T-helper 2 cell treated with Interferon-gamma antibody and Interleukin-4, amounts not matched to agents 5 μg/mL and 100 μg/mL, for 36 hours (primary cell): ENCODE results near the gene METTL8.
"Not testable (repeated sequence)": the region's sequence is repeated elsewhere in the genome, so short reads cannot be mapped to it uniquely, and the experiment has no call there.

ENCODE experiments used
- DNase-seq: peaks from one replicate; pipeline ENCODE4 v3.0.0; 2021; ENCODE audit warnings: low spot score
- H3K27ac Mint-ChIP-seq: one replicate; pipeline ENCODE4 v1.8.0; 2021; ENCODE audit warnings: mild to moderate bottlenecking, mixed read lengths
- H3K27me3 Mint-ChIP-seq: one replicate; pipeline ENCODE4 v1.8.0; 2021; ENCODE audit warnings: low read depth, mixed read lengths
- H3K36me3 Mint-ChIP-seq: one replicate; pipeline ENCODE4 v1.8.0; 2021; ENCODE audit warnings: low read depth, mixed read lengths
- H3K4me1 Mint-ChIP-seq: one replicate; pipeline ENCODE4 v1.8.0; 2021; ENCODE audit warnings: low read depth, mixed read lengths
- H3K4me3 Mint-ChIP-seq: one replicate; pipeline ENCODE4 v1.8.0; 2022; ENCODE audit warnings: mild to moderate bottlenecking, moderate library complexity, mixed read lengths
- H3K9me3 Mint-ChIP-seq: one replicate; pipeline ENCODE4 v1.8.0; 2021; ENCODE audit warnings: mixed read lengths

Gene METTL8

GRCh38 chr2:171436307-171436706, 2.5 kb upstream of the METTL8 start:
- H3K4me3 Mint-ChIP-seq = no peak overlapping the region
- peaks cover 28% of the 10 kb centered on the region for H3K4me1 Mint-ChIP-seq
- no peak for DNase-seq
- no peaks in the 10 kb centered on the region for H3K9me3 Mint-ChIP-seq
- H3K27me3 Mint-ChIP-seq = no peaks in the 10 kb centered on the region
- no peak overlapping the region for H3K27ac Mint-ChIP-seq
- peaks cover 59% of the 10 kb centered on the region for H3K36me3 Mint-ChIP-seq

- Mint-ChIP-seq H3K4me1 (peaks cover 28% of the 10 kb centered on the region), H3K27me3 (no peaks in the 10 kb centered on the region), H3K36me3 (peaks cover 54% of the 10 kb centered on the region), H3K4me3 (peak within 1 kb of the TSS; percentile 93), H3K9me3 (peaks cover 5% of the 10 kb centered on the region), H3K27ac (peak within 1 kb of the TSS; percentile 96)
- DNase-seq = peak; percentile 97
Measured at GRCh38 chr2:171434013-171434989, 511 bp upstream of the METTL8 start, which contains the start of gene DCAF17. Gene DCAF17, plus strand, starts transcription at chr2:171434226. Its CDS starts 352 bp downstream, at chr2:171434578.

DNA sequence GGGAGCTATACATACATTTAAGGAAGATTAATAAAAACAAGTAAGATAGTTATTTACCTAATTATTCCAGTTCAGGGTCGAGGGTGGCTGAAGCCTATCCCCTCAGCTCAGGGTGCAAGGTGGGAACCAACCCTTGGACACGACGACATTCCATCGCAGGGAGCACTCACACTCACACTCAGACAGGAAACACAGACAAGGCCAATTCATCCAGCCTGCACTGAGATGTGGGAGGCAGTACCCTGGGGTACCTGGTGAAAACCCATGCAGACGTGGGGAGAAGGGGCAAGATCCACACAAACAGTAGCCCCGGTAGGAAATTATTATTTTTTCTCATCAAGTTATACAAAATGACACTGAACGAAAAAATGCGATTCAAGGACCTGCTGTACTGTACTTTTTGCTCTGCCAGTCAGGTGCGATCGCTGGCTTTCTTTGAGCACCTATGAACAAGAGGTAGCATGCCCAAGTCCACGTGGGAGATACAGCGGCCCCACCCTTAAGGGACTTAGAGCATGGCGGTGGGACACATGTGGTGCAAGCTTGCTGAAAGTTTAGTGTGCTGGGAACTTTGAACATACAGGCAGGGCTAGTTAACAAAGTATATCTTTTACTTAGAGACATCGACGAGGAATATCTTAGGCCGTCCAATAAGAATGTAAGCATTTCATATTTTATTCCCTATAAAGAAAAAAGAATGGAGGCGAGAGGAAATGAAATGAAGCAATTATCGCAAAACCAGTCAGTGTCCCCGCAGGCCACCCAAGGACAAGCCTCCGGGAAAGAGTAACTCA, 624 bp downstream of the METTL8 start:
- H3K9me3 Mint-ChIP-seq = peaks cover 5% of the 10 kb centered on the region
- no peaks in the 10 kb centered on the region for H3K27me3 Mint-ChIP-seq
- peaks cover 31% of the 10 kb centered on the region for H3K4me1 Mint-ChIP-seq
- peaks cover 50% of the 10 kb centered on the region for H3K36me3 Mint-ChIP-seq
- H3K4me3 Mint-ChIP-seq = peak overlapping the region; percentile 93
- peak; percentile 29 for DNase-seq
- H3K27ac Mint-ChIP-seq = peak overlapping the region; percentile 96

- H3K27ac Mint-ChIP-seq = peak overlapping the region; percentile 96
- no peaks in the 10 kb centered on the region for H3K27me3 Mint-ChIP-seq
- DNase-seq = no peak
- peaks cover 31% of the 10 kb centered on the region for H3K4me1 Mint-ChIP-seq
- H3K9me3 Mint-ChIP-seq = peaks cover 5% of the 10 kb centered on the region
- H3K4me3 Mint-ChIP-seq = peak overlapping the region; percentile 93
- H3K36me3 Mint-ChIP-seq = peaks cover 43% of the 10 kb centered on the region
Measured at GRCh38 chr2:171432206-171432968, 1.4 kb downstream of the METTL8 start.

DNA sequence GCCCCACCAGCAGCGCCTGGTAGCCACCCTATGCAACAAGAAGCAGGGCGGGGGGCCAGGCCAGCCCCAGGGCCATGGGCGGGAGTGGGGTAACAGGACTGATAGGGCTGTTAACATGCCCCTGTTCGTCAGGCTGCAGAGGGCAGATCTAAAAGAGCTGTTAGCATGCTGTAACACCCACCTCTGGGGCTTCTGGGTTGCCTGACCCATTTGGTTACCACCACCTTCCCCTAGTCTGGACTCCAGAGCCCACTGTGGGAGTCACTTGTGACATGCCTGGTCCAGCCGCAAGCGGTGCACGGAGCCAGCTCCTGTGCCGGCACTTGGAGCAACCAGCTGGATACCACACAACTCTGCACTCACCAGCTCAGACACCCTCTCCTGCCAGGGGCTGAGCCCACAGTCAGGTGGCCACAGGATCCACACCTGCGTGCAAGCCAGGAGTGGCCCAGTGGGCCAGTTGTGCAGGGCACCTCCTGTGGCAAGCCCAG, 2.1 kb downstream of the METTL8 start:
- Mint-ChIP-seq H3K4me1 (peaks cover 31% of the 10 kb centered on the region), H3K9me3 (peaks cover 11% of the 10 kb centered on the region), H3K36me3 (peaks cover 36% of the 10 kb centered on the region), H3K27ac (no peak overlapping the region), H3K4me3 (peak overlapping the region; percentile 44), H3K27me3 (no peaks in the 10 kb centered on the region)
- no peak for DNase-seq

DNA sequence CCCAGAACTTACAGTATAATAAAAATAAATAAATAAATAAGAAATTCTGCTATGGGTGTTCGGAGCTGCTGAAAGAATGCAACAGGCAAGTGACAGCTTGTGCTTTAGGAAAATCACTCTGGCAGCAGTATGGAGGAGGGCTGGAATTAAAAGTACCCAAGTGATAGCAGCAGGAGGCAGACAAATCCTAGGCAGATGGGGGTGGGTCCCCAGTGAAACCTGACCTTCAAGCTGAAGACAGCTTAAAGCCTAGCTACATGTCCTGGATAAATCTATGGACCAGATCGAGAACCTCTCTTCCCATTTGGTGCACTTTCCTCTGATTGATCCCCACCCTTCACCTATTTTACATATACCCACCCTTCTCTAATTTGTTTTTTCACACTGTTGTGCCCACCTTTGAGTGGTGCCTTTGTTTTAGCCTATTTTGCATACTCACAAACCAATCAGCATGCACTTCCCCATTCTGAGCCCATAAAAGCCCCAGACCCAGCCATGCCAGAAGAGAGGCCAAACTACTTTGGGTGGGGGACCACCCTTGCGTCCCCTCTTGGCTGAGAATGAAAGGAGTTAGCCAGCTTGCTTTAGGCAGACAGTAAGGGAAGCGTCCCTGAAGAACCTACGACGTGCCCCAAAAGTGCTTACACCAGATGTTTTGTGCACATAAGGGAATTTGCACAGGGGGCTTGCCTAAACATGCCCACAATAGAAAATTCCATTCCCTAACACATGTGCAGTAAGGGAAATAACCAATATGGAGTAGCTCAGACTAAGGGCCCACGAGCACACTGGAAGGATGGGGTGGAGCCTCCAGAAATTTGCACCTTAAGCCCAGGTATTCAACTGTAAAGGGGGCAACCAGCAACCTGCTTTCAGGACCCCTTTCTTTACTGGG, 3.0 kb downstream of the METTL8 start:
- H3K4me1 Mint-ChIP-seq = peaks cover 28% of the 10 kb centered on the region
- H3K4me3 Mint-ChIP-seq = no peak overlapping the region
- H3K27ac Mint-ChIP-seq = no peak overlapping the region
- DNase-seq = no peak
- H3K27me3 Mint-ChIP-seq = no peaks in the 10 kb centered on the region
- H3K36me3 Mint-ChIP-seq = peaks cover 27% of the 10 kb centered on the region
- peaks cover 18% of the 10 kb centered on the region for H3K9me3 Mint-ChIP-seq

DNA sequence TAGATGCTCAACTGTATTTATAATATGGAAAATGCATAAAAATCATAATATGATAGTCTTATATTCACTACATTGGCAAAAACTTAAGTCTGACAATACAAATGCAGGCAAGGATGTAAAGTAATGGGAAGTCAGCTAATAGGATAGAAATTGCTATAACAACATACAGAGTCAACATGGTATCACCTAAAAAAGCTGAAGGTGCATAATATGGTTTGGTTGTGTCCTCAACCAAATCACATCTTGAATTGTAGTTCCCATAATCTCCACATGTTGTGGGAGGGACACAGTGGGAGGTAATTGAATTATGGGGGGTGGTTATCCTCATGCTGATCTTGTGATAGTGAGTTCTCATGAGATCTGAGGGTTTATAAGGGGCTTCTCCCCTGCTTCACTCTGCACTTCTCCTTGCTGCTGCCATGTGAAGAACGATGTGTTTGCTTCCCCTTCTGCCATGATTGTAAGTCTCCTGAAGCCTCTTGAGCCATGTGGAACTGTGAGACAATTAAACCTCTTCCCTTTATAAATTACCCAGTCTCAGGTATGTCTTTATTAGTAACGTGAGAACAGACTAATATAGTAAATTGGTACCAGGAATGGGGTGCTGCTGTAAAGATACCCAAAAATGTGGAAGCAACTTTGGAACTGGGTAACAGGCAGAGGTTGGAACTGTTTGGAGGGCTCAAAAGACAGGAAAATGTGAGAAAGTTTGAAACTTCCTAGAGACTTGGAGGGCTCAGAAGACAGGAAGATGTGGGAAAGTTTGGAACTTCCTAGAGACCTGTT, 10.9 kb downstream of the METTL8 start:
- not testable (repeated sequence) for H3K4me1 Mint-ChIP-seq, H3K27ac Mint-ChIP-seq, H3K27me3 Mint-ChIP-seq, H3K4me3 Mint-ChIP-seq, DNase-seq
- peaks cover 27% of the 10 kb centered on the region for H3K36me3 Mint-ChIP-seq
- peaks cover 48% of the 10 kb centered on the region for H3K9me3 Mint-ChIP-seq

- H3K36me3 Mint-ChIP-seq = peaks cover 27% of the 10 kb centered on the region
- no peak for DNase-seq
- peaks cover 14% of the 10 kb centered on the region for H3K4me1 Mint-ChIP-seq
- H3K4me3 Mint-ChIP-seq = peak overlapping the region; percentile 1
- peaks cover 37% of the 10 kb centered on the region for H3K9me3 Mint-ChIP-seq
- no peak overlapping the region for H3K27ac Mint-ChIP-seq
- no peaks in the 10 kb centered on the region for H3K27me3 Mint-ChIP-seq
Measured at GRCh38 chr2:171420728-171421563, 12.8 kb downstream of the METTL8 start.

GRCh38 chr2:171419333-171419732, 14.5 kb downstream of the METTL8 start:
- Mint-ChIP-seq H3K36me3 (peaks cover 15% of the 10 kb centered on the region), H3K27ac (no peak overlapping the region), H3K4me1 (peaks cover 20% of the 10 kb centered on the region), H3K4me3 (no peak overlapping the region), H3K9me3 (peaks cover 21% of the 10 kb centered on the region), H3K27me3 (no peaks in the 10 kb centered on the region)
- DNase-seq = no peak

DNA sequence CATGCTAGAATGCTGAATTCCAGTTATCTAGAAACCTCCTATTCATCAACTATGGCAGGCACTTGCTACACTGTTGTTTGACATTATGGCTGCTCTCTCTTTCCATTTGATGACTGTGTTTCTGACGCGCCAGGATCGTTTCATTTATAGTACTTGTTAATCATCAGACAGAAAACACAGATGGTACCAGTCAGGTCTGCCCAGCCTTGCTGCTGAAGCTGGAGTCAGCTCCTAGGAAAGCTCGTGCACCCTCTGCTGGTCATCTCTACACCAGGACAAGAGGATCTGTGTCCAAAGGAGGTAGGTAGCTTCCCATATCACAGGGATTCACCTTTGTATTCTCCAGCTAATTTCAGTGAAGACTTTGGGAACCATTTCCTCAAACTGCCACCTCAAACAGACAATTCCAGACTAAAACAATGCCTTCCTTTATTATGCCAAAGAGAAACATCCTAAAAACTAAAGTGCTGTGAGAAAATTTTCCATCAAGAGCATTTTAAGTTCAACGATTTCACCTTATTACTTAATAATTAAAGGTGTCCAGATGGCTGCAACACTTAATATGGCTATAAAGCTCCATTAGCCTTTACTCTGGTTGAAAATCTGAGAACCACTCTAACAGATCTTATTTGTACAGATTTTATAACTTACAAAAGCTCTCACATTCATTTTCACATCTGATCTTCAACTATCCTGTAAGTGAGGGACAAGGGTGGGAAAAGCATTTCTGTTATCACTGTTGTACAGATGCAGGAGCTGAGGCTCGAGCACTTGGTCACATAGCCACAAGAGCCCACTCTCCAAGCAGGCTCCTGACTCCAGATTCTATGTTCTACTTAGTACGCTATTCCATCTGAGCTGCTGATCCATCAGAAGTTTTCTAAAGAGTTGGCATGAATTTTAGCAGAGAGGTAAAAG, 17.5 kb downstream of the METTL8 start:
- H3K27me3 Mint-ChIP-seq = no peaks in the 10 kb centered on the region
- H3K27ac Mint-ChIP-seq = peak overlapping the region; percentile 67
- H3K9me3 Mint-ChIP-seq = no peaks in the 10 kb centered on the region
- H3K36me3 Mint-ChIP-seq = peaks cover 1% of the 10 kb centered on the region
- H3K4me1 Mint-ChIP-seq = peaks cover 22% of the 10 kb centered on the region
- peak; percentile 83 for DNase-seq
- peak overlapping the region; percentile 2 for H3K4me3 Mint-ChIP-seq

GRCh38 chr2:171414645-171415044, 19.1 kb downstream of the METTL8 start:
- not testable (repeated sequence) for H3K27me3 Mint-ChIP-seq, H3K36me3 Mint-ChIP-seq, H3K27ac Mint-ChIP-seq, H3K9me3 Mint-ChIP-seq, H3K4me3 Mint-ChIP-seq
- H3K4me1 Mint-ChIP-seq = peaks cover 31% of the 10 kb centered on the region
- peak; percentile 25 for DNase-seq
